ENCODE data around the gene SPG11.

SPG11 gene

DNA sequence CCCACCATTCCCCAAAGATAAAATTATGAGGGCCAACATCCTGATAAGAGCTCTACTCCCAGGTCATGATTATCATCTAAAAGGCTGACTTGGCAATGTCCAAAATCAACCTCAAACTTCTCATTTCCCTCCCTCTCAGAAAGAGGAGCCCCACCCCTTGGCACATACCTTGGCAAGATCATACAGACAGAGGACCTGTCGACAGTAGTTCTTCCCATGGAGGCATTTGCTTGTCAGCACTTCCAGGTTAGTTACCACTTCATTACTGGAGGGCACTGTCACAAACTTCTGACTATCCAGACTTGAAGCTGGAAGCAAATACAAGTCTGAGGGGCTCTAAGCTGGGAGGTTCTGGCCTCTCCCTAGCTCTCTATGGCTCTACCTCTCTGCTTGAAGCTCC is 88.7 kb downstream of the SPG11 start:
- Histone ChIP-seq H3K9ac (ENCODE audit: low read length) (no peak overlapping the region), H3K4me1 (ENCODE audit: low read length) (peaks cover 14% of the 10 kb centered on the region), H4K20me1 (ENCODE audit: insufficient read depth, low read length) (no peaks in the 10 kb centered on the region), H3K79me2 (ENCODE audit: low read length) (no peaks in the 10 kb centered on the region), H3F3A (ENCODE audit: insufficient read depth, low read length) (peaks cover 11% of the 10 kb centered on the region; the same call in 1 of the 2 replicates), H2AFZ (ENCODE audit: low read length) (no peak overlapping the region), H3K4me3 (ENCODE audit: low read length) (no peak overlapping the region), H3K36me3 (replicated peaks; ENCODE audit: insufficient read depth, low read length) (no peaks in the 10 kb centered on the region; the same call in 1 of the 2 replicates), H3K27me3 (replicated peaks; ENCODE audit: insufficient read depth, low read length) (no peaks in the 10 kb centered on the region), H3K27ac (ENCODE audit: low read length) (no peak overlapping the region), H3K9me2 (replicated peaks; ENCODE audit: insufficient read depth, low read length) (no peaks in the 10 kb centered on the region), H3K4me2 (ENCODE audit: low read depth, low read length) (no peak overlapping the region), H3K9me3 (replicated peaks; ENCODE audit: insufficient read depth, low read length) (no peaks in the 10 kb centered on the region)
- DNase-seq = no peak
- TF ChIP-seq, protein P1, sequence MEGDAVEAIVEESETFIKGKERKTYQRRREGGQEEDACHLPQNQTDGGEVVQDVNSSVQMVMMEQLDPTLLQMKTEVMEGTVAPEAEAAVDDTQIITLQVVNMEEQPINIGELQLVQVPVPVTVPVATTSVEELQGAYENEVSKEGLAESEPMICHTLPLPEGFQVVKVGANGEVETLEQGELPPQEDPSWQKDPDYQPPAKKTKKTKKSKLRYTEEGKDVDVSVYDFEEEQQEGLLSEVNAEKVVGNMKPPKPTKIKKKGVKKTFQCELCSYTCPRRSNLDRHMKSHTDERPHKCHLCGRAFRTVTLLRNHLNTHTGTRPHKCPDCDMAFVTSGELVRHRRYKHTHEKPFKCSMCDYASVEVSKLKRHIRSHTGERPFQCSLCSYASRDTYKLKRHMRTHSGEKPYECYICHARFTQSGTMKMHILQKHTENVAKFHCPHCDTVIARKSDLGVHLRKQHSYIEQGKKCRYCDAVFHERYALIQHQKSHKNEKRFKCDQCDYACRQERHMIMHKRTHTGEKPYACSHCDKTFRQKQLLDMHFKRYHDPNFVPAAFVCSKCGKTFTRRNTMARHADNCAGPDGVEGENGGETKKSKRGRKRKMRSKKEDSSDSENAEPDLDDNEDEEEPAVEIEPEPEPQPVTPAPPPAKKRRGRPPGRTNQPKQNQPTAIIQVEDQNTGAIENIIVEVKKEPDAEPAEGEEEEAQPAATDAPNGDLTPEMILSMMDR (IDR thresholded peaks at IDR 0.05; ENCODE audit: low read length) = no peak
- TF ChIP-seq EZH2 (optimal IDR thresholded peaks at IDR 0.05; ENCODE audit: low read depth, low read length) (no peak), EZH2phosphoT487 (IDR thresholded peaks at IDR 0.05; ENCODE audit: low read length) (no peak)

DNA sequence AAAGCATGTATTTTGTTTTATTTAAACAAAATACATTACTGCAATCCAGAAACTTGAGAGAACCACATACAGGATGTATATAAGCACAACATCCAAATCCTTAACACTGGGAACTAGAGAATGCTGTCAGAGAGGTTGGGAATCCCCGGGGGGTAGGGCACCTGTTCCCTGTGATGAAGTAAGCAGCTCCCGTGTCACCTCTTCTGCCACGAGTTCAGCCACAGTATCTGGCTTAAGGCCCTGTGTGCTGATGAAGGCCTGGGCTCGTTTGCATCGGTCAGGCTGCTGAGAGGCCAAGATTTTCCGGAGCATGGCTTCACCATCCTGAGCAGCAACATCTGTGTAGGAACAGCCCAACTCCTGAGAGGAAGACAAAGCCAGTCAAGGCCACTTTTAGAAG is 90.1 kb downstream of the SPG11 start:
- H3K9ac ChIP-seq (ENCODE audit: low read length) = no peak overlapping the region
- no peak for DNase-seq
- no peaks in the 10 kb centered on the region; the same call in 1 of the 2 replicates for H3K36me3 ChIP-seq (replicated peaks; ENCODE audit: insufficient read depth, low read length)

DNA sequence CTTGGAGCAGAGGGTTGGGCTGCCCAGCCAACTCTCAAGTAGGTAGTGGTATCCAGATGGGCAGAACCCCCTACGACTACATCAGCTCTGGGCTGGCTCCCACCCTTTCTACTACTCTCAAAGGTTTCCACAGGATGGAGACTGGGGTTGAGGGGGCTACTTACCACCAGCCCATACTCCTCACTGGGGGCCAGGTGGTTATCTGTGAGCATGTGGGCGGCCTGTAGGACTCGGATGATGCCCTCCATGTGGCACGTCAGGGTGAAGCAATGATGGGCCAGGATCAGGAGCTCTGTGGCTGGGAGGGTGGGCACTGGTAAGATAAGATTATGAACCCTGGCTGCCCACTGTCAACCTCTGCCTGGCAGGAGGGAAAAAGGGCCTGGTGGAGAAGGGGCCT is 93.1 kb downstream of the SPG11 start:
- no peak overlapping the region for H2AFZ ChIP-seq (ENCODE audit: low read length)
- peaks cover 16% of the 10 kb centered on the region; the same call in 1 of the 2 replicates for H3F3A ChIP-seq (ENCODE audit: insufficient read depth, low read length)
- TF ChIP-seq, protein P1 (IDR thresholded peaks at IDR 0.05; ENCODE audit: low read length) = no peak
- no peak for TF ChIP-seq EZH2 (optimal IDR thresholded peaks at IDR 0.05; ENCODE audit: low read depth, low read length)
- TF ChIP-seq EZH2phosphoT487 (IDR thresholded peaks at IDR 0.05; ENCODE audit: low read length) = no peak
- H3K36me3 ChIP-seq (replicated peaks; ENCODE audit: insufficient read depth, low read length) = no peaks in the 10 kb centered on the region; the same call in 1 of the 2 replicates
- no peaks in the 10 kb centered on the region for H3K9me3 ChIP-seq (replicated peaks; ENCODE audit: insufficient read depth, low read length)
- H3K4me3 ChIP-seq (ENCODE audit: low read length) = no peak overlapping the region
- H3K4me2 ChIP-seq (ENCODE audit: low read depth, low read length) = no peak overlapping the region
- H3K4me1 ChIP-seq (ENCODE audit: low read length) = peaks cover 14% of the 10 kb centered on the region
- no peak for DNase-seq
- no peaks in the 10 kb centered on the region for H3K27me3 ChIP-seq (replicated peaks; ENCODE audit: insufficient read depth, low read length)
- no peaks in the 10 kb centered on the region for H3K79me2 ChIP-seq (ENCODE audit: low read length)
- no peak overlapping the region for H3K9ac ChIP-seq (ENCODE audit: low read length)
- H3K27ac ChIP-seq (ENCODE audit: low read length) = no peak overlapping the region
- H3K9me2 ChIP-seq (replicated peaks; ENCODE audit: insufficient read depth, low read length) = no peaks in the 10 kb centered on the region
- no peaks in the 10 kb centered on the region for H4K20me1 ChIP-seq (ENCODE audit: insufficient read depth, low read length)

More for the DNA sequence above, 90.1 kb downstream of the SPG11 start:
- TF ChIP-seq, protein P1 (IDR thresholded peaks at IDR 0.05; ENCODE audit: low read length) = no peak
- TF ChIP-seq EZH2 (optimal IDR thresholded peaks at IDR 0.05; ENCODE audit: low read depth, low read length) = no peak
- TF ChIP-seq EZH2phosphoT487 (IDR thresholded peaks at IDR 0.05; ENCODE audit: low read length) = no peak
- H3K4me3 ChIP-seq (ENCODE audit: low read length) = no peak overlapping the region
- H3K27ac ChIP-seq (ENCODE audit: low read length) = no peak overlapping the region
- H3K9me2 ChIP-seq (replicated peaks; ENCODE audit: insufficient read depth, low read length) = no peaks in the 10 kb centered on the region
- H4K20me1 ChIP-seq (ENCODE audit: insufficient read depth, low read length) = no peaks in the 10 kb centered on the region
- H2AFZ ChIP-seq (ENCODE audit: low read length) = no peak overlapping the region
- no peaks in the 10 kb centered on the region for H3K79me2 ChIP-seq (ENCODE audit: low read length)
- H3K27me3 ChIP-seq (replicated peaks; ENCODE audit: insufficient read depth, low read length) = no peaks in the 10 kb centered on the region
- H3F3A ChIP-seq (ENCODE audit: insufficient read depth, low read length) = peaks cover 11% of the 10 kb centered on the region; the same call in 1 of the 2 replicates
- no peaks in the 10 kb centered on the region for H3K9me3 ChIP-seq (replicated peaks; ENCODE audit: insufficient read depth, low read length)
- peaks cover 14% of the 10 kb centered on the region for H3K4me1 ChIP-seq (ENCODE audit: low read length)
- no peak overlapping the region for H3K4me2 ChIP-seq (ENCODE audit: low read depth, low read length)

Measured in MM.1S (cell line).